Epithelial cell of proximal tubule (primary cell): ENCODE results near the gene HENMT1. TPM values are rescaled to one million over a fixed set of nuclear protein-coding genes. Genes with fewer than 3 reads are reported as not detected.
"Not testable (repeated sequence)": the region's sequence is repeated elsewhere in the genome, so short reads cannot be mapped to it uniquely, and the experiment has no call there.

Experiments
- DNase-seq: peaks from one replicate; pipeline ENCODE4 v3.0.0-alpha.2; 2011; ENCODE audit warnings: low read depth
- H3K4me3 ChIP-seq: 2 replicates; pipeline ENCODE4 v1.5.1; 2011; ENCODE audit warnings: low read depth, mild to moderate bottlenecking, low read length
- CTCF ChIP-seq: conservative IDR thresholded peaks from 2 replicates; pipeline ENCODE4 v1.5.1; 2012; ENCODE audit warnings: low read depth, mild to moderate bottlenecking, low read length
- total RNA-seq: library from RNA; depleted of rRNA; stranded (reverse); fragments of >200 nt; gene quantifications from 2 replicates; pipeline ENCODE4 v1.2.3, GENCODE V29; 2015

HENMT1 gene
- total RNA-seq, 1 donor from 2014 or later, result 2.8 TPM

GRCh38 chr1:108643492-108644335, 17.2 kb downstream of the HENMT1 start:
- no peak overlapping the region for H3K4me3 ChIP-seq
- peak; percentile 70 for TF ChIP-seq CTCF
- no peak for DNase-seq

DNA sequence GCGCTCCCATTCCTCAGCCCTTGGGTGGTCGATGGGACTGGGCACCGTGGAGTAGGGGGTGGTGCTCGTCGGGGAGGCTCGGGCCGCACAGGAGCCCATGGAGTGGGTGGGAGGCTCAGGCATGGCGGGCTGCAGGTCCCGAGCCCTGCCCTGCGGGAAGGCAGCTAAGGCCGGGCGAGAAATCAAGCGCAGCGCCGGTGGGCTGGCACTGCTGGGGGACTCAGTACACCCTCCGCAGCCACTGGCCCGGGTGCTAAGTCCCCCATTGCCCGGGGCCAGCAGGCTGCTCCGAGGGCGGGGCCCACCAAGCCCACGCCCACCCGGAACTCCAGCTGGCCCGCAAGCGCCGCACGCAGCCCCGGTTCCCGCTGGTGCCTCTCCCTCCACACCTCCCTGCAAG, 20.0 kb downstream of the HENMT1 start:
- DNase-seq, H3K4me3 ChIP-seq: not testable (repeated sequence)

- DNase-seq, result no peak
- no peak overlapping the region for H3K4me3 ChIP-seq
- TF ChIP-seq CTCF, result no peak
These were observed 20.9 kb downstream of the HENMT1 start for GRCh38 chr1:108639899-108640560.

DNA sequence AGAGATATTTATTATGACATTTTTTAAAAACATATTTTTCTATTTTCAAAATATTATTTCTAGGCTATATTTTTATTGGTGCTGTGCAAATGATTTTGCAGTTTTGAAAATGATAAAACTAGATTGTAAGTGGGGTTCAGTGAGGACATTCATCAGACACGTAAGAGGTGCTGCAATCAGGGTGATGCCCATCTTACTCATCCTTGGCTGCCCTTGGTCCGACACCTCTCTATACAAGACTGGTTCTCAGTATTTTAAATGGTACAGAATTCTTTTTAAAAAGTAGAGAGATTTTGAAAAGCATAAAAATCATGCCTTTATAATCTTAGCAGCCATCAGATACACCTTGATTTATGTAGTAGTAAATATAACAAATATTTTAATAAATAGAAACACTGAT, 24.0 kb downstream of the HENMT1 start:
- H3K4me3 ChIP-seq, result no peak overlapping the region
- DNase-seq, result no peak
- no peak for TF ChIP-seq CTCF

DNA sequence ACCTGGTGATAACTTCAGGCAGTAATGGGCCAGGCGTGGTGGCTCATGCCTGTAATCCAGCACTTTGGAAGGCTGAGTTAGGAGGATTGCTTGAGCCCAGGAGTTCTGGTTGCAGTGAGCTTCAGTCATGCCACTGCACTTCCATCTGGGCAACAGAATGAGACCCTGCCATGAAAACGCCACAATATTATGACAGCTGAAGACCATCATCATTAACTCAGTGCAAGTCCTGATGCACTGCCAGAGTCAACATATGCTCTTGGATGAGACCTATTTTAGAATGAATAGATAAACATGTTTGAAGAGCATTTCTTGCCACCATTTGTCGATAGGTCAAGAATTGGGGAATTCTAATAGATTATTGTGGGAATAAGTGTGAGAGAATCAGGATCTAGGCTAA, 26.4 kb downstream of the HENMT1 start:
- TF ChIP-seq CTCF, result no peak

GRCh38 chr1:108628665-108629064, 32.2 kb downstream of the HENMT1 start:
- no peak for TF ChIP-seq CTCF
- DNase-seq, result no peak
- no peak overlapping the region for H3K4me3 ChIP-seq

More for the DNA sequence above, 26.4 kb downstream of the HENMT1 start:
- DNase-seq, result no peak
- H3K4me3 ChIP-seq, result no peak overlapping the region

- no peak for TF ChIP-seq CTCF
- H3K4me3 ChIP-seq, result no peak overlapping the region
- DNase-seq, result no peak
These were observed 32.9 kb downstream of the HENMT1 start for GRCh38 chr1:108627951-108628350.
